Transverse colon (tissue), 4 donors: ENCODE measurements around the gene CYB561.

Experiments
- POLR2AphosphoS5 ChIP-seq, 3 donors: sonication (generic); formaldehyde crosslinking; IDR thresholded peaks; one replicate each; pipeline ENCODE4 v1.6.1; 2016; ENCODE audit warnings: antibody characterized with exemption in 3 of 3
- TF ChIP-seq, protein P1 (sequence below), 5 experiments: fragments of 200-600 bp in 3 of 5; fragments of 450-650 bp in 2 of 5; sonication (generic) in 3 of 5; IDR thresholded peaks; 1 replicate in 2 of 5; 2 replicates in 3 of 5; pipeline ENCODE4 v1.5.1; 2016 to 2017; ENCODE audit warnings: antibody characterized with exemption in 5 of 5, inconsistent platforms in 3 of 5, mild to moderate bottlenecking in 2 of 5, moderate library complexity in 1 of 5

DNA sequence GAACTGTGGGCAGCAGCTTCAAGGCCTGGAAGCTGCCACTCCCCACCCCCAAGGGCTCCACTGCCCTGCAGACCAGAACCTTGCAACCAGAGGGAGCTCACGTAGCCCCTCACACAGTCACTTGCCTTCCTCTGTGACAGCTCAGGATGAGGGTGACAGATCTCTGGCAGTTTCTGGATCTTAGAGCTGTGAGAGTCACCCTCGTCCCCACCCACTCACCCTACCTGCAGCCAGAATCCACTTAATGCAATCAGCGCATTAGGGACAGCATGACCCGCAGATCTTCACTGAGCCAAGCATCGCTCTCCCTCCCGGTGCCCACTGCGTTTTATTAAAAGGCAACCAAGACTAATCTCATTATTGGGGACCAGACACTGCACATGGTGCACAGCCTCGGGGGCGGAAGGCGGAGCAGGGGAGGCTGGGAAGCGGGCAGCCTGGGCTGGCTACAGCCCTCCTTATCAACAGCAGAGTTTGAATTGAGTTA, 3.5 kb downstream of the CYB561 start:
- TF ChIP-seq POLR2AphosphoS5 (IDR thresholded peaks at IDR 0.05) = no peak
- TF ChIP-seq, protein P1, sequence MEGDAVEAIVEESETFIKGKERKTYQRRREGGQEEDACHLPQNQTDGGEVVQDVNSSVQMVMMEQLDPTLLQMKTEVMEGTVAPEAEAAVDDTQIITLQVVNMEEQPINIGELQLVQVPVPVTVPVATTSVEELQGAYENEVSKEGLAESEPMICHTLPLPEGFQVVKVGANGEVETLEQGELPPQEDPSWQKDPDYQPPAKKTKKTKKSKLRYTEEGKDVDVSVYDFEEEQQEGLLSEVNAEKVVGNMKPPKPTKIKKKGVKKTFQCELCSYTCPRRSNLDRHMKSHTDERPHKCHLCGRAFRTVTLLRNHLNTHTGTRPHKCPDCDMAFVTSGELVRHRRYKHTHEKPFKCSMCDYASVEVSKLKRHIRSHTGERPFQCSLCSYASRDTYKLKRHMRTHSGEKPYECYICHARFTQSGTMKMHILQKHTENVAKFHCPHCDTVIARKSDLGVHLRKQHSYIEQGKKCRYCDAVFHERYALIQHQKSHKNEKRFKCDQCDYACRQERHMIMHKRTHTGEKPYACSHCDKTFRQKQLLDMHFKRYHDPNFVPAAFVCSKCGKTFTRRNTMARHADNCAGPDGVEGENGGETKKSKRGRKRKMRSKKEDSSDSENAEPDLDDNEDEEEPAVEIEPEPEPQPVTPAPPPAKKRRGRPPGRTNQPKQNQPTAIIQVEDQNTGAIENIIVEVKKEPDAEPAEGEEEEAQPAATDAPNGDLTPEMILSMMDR (IDR thresholded peaks at IDR 0.05) = no peak
